Naive thymus-derived CD8-positive, alpha-beta T cell (primary cell): ENCODE results near the gene REEP1. TPM values are rescaled to one million over a fixed set of nuclear protein-coding genes. Genes with fewer than 3 reads are reported as not detected.

Experiments used
- ATAC-seq, 2 donors: fragments of 150-1000 bp; cut with Tn5 transposase in 1 of 2; sonication (Bioruptor Pico), chemical (Tn5 transposase) in 1 of 2; 1 replicate in 1 of 2; 2 replicates in 1 of 2; pipeline ENCODE4 v1.10.0; 2021; ENCODE audit warnings: mild to moderate bottlenecking in 2 of 2, moderate library complexity in 2 of 2
- POLR2A ChIA-PET: fragments of 350-600 bp; sonication (Branson Sonifier 250); formaldehyde crosslinking; loops from one replicate; lab custom pipeline; 2021; ENCODE audit warnings: antibody characterized with exemption; lab: Charles Lee
- DNase-seq, 10 donors: peaks; one replicate each; pipeline versions ENCODE4 v3.0.0 to v3.0.0-alpha.2; 2020 to 2022
- H3K27ac Mint-ChIP-seq, 10 donors: one replicate each; pipeline ENCODE4 v1.8.0; 2020 to 2022; ENCODE audit warnings: mild to moderate bottlenecking in 10 of 10, mixed read lengths in 10 of 10, moderate library complexity in 4 of 10, inconsistent platforms in 1 of 10
- H3K27me3 Mint-ChIP-seq, 5 donors: one replicate each; pipeline ENCODE4 v1.8.0; 2021 to 2022; ENCODE audit warnings: mixed read lengths in 5 of 5
- H3K36me3 Mint-ChIP-seq, 3 donors: one replicate each; pipeline ENCODE4 v1.8.0; 2020 to 2022; ENCODE audit warnings: mixed read lengths in 3 of 3, mild to moderate bottlenecking in 2 of 3, inconsistent platforms in 1 of 3
- H3K4me1 Mint-ChIP-seq, 4 donors: one replicate each; pipeline ENCODE4 v1.8.0; 2021 to 2022; ENCODE audit warnings: mixed read lengths in 4 of 4
- H3K4me3 Mint-ChIP-seq, 10 donors: one replicate each; pipeline ENCODE4 v1.8.0; 2020 to 2022; ENCODE audit warnings: mild to moderate bottlenecking in 10 of 10, mixed read lengths in 10 of 10, moderate library complexity in 6 of 10, inconsistent platforms in 1 of 10
- H3K9me3 Mint-ChIP-seq, 9 donors: one replicate each; pipeline ENCODE4 v1.8.0; 2020 to 2022; ENCODE audit warnings: mixed read lengths in 9 of 9, mild to moderate bottlenecking in 3 of 9, inconsistent platforms in 1 of 9, moderate library complexity in 1 of 9
- polyA plus RNA-seq, 3 donors: library from polyadenylated mRNA; unstranded; fragments of 300-500 nt; fragmentation: Illumina TruSeq; gene quantifications; one replicate each; pipeline ENCODE4 v1.2.3, GENCODE V29; 2021
- total RNA-seq, 8 experiments: library from RNA in 2 of 8; stranded (reverse) in 2 of 8; gene quantifications; one replicate each; pipeline ENCODE4 v1.2.3 and lab custom pipeline; 2021 to 2026

The REEP1 gene
- total and polyA plus RNA-seq, 5 experiments from 2014 or later = 0.10 TPM; not detected in 4

DNA sequence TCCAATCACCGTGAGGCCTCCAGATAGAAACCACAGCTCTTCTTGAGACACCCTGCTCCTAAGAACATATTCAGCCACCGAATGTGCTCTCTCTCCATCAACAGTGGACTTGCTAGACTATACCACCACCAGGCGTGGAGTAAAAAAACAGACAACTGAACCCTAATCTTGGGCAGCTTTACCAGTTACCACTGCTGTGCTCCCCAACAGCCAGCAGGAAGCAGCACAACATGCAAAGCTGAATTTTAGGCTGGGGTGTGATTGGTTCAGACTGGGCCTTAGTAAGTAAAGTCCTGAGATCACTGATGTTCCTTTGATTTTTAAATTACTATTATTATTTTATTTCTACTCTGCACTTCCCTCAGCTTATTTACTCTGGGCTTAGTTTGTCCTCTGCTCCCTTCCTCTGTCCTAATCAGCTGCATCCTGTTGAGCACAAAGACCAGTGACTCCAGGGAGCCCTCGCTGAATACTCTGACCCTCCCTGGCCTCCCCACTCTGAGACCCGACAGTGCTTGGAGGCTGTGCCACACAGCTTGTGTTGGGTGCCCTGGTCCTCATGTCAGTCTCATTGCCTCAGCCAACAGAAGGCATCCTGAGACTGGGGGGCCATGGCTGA is 116.3 kb downstream of the REEP1 start:
- Mint-ChIP-seq H3K4me1 (peaks cover 4 to 28% (median 21%) of the 10 kb centered on the region in 4 donors), H3K36me3 (no peaks in the 10 kb centered on the region), H3K4me3 (no peak overlapping the region), H3K9me3 (peaks cover 0 to 2% (median 0%) of the 10 kb centered on the region in 9 donors), H3K27me3 (no peaks in the 10 kb centered on the region), H3K27ac (peak overlapping the region in 5 of 10 donors; percentile 12 to 91 (median 61))
- POLR2A ChIA-PET = interaction anchor here (1.2 kb wide), 1 partner anchor 220 kb away, joined by 6 read pairs; the partner anchor contains the start of gene KDM3A
- DNase-seq (peak in 9 of 10 donors; percentile 19 to 63 (median 39)), ATAC-seq (peak; percentile 54 to 83)

GRCh38 chr2:86219896-86220295 is 117.5 kb downstream of the REEP1 start:
- Mint-ChIP-seq H3K4me1 (peaks cover 4 to 20% (median 11%) of the 10 kb centered on the region in 4 donors), H3K27ac (no peak overlapping the region), H3K4me3 (no peak overlapping the region), H3K36me3 (peaks cover 0 to 2% (median 0%) of the 10 kb centered on the region in 3 donors), H3K9me3 (peaks cover 0 to 2% (median 0%) of the 10 kb centered on the region in 9 donors), H3K27me3 (no peaks in the 10 kb centered on the region)
- POLR2A ChIA-PET = interaction anchor here (0.7 kb wide), 1 partner anchor 238 kb away, joined by 5 read pairs; no protein-coding TSS in a partner anchor
- DNase-seq (no peak), ATAC-seq (no peak)

GRCh38 chr2:86218124-86218523 is 119.3 kb downstream of the REEP1 start:
- peaks cover 0 to 2% (median 0%) of the 10 kb centered on the region in 9 donors for H3K9me3 Mint-ChIP-seq
- H3K4me3 Mint-ChIP-seq = no peak overlapping the region
- peaks cover 0 to 15% (median 11%) of the 10 kb centered on the region in 4 donors for H3K4me1 Mint-ChIP-seq
- peak overlapping the region in 2 of 10 donors; percentile 18 to 56 for H3K27ac Mint-ChIP-seq
- no peak for DNase-seq
- ATAC-seq = no peak
- POLR2A ChIA-PET = no interaction called here
- peaks cover 0 to 18% (median 3%) of the 10 kb centered on the region in 3 donors for H3K36me3 Mint-ChIP-seq
- H3K27me3 Mint-ChIP-seq = no peaks in the 10 kb centered on the region

- ATAC-seq (no peak), DNase-seq (no peak)
- H3K36me3 Mint-ChIP-seq = peaks cover 0 to 29% (median 10%) of the 10 kb centered on the region in 3 donors
- POLR2A ChIA-PET = interaction anchor here (0.6 kb wide), 1 partner anchor 18 kb away, joined by 4 read pairs; no protein-coding TSS in a partner anchor
- peak overlapping the region in 2 of 10 donors; percentile 7 to 73 for H3K27ac Mint-ChIP-seq
- H3K4me3 Mint-ChIP-seq = no peak overlapping the region
- peaks cover 0 to 15% (median 11%) of the 10 kb centered on the region in 4 donors for H3K4me1 Mint-ChIP-seq
- H3K9me3 Mint-ChIP-seq = peaks cover 0 to 2% (median 0%) of the 10 kb centered on the region in 9 donors
- no peaks in the 10 kb centered on the region for H3K27me3 Mint-ChIP-seq
Measured at GRCh38 chr2:86216575-86217555, 120.6 kb downstream of the REEP1 start.

DNA sequence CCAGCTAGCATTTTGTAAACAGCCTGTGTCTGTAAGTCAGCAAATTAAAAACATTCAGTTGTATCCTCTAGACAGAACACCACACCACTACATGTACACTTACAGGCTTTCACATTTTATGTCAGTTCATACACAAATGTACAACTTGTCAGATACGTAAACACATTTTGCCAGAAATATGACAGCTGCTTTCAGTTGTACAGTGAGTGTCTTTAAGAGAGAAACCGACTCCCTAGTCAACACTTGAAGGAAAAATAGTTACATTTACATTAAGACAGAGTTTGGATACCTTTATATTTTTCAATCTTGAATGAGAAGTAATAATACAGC is 123.0 kb downstream of the REEP1 start:
- peaks cover 0 to 51% (median 19%) of the 10 kb centered on the region in 3 donors for H3K36me3 Mint-ChIP-seq
- no peak for DNase-seq
- peak overlapping the region in 3 of 10 donors; percentile 57 to 78 (median 74) for H3K27ac Mint-ChIP-seq
- H3K4me1 Mint-ChIP-seq = peaks cover 0 to 12% (median 5%) of the 10 kb centered on the region in 4 donors
- H3K4me3 Mint-ChIP-seq = no peak overlapping the region
- POLR2A ChIA-PET = no interaction called here
- ATAC-seq = no peak
- no peaks in the 10 kb centered on the region for H3K27me3 Mint-ChIP-seq
- H3K9me3 Mint-ChIP-seq = peaks cover 0 to 2% (median 0%) of the 10 kb centered on the region in 9 donors

DNA sequence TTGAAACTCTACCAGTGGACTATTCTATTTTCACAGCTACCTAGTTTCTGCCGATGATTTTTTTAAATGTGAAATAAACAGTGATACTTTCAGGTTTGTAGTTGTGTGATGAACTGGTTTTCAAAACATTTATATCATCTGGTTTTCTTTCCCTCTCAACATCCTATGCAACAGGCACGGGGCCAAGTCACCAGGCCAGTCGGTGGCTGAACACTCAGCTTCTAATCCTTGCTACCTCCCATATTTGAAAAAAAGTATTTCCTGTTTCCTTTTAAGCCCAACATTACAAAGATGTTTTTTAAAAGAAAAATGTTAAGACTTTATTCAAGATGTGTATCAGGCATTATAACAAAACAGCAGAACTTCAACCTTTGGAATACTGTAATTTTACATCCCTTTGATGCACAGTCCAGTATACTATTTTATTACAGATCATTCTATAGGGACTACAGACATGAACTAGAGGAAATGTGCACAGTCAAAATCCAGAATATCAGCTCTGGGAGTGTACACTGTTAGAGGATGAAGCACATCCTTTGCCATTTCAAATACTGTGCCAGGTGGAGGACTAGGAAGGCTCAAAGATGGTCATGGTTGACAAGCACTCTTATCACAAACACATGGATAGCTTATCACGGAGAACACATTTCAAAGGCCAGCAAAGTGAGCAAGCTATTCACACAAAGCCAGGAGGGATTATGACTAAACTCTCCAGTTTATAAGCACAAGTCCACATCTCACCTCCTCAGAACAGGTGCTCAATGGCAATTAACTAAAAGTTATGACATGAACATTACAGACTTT is 123.5 kb downstream of the REEP1 start:
- H3K36me3 Mint-ChIP-seq = peaks cover 0 to 56% (median 19%) of the 10 kb centered on the region in 3 donors
- POLR2A ChIA-PET = no interaction called here

DNA sequence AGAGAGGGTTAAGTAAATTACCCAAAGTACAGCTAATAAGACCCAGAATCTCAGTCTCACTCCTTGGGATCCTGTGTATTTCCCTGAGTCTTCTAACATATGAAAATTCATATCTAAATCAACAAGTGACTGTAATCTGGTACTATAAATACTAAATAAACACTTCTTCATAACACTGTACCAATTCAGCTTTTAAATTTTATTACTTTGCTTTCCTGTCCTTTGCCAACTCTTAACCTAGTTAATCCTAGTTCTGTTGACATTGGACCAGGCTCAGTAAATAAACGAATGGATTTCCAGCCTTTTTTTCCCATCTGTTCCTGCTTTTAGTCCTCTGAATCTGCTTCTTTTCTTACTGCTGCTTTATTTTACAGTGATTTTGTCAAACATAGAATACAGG is 124.4 kb downstream of the REEP1 start:
- Mint-ChIP-seq H3K27me3 (no peaks in the 10 kb centered on the region), H3K27ac (peak overlapping the region in 2 of 10 donors; percentile 74 to 78), H3K36me3 (peaks cover 0 to 65% (median 19%) of the 10 kb centered on the region in 3 donors), H3K9me3 (peaks cover 0 to under 1% (median 0%) of the 10 kb centered on the region in 9 donors), H3K4me1 (peaks cover 0 to 10% (median 5%) of the 10 kb centered on the region in 4 donors), H3K4me3 (no peak overlapping the region)
- POLR2A ChIA-PET = no interaction called here
- no peak for ATAC-seq
- no peak for DNase-seq

More for the DNA sequence above, 123.5 kb downstream of the REEP1 start:
- DNase-seq (no peak), ATAC-seq (no peak)
- H3K27me3 Mint-ChIP-seq = no peaks in the 10 kb centered on the region
- peak overlapping the region in 9 of 10 donors; percentile 0 to 78 (median 57) for H3K27ac Mint-ChIP-seq
- no peak overlapping the region for H3K4me3 Mint-ChIP-seq
- peaks cover 0 to 12% (median 5%) of the 10 kb centered on the region in 4 donors for H3K4me1 Mint-ChIP-seq
- peaks cover 0 to 2% (median 0%) of the 10 kb centered on the region in 9 donors for H3K9me3 Mint-ChIP-seq

DNA sequence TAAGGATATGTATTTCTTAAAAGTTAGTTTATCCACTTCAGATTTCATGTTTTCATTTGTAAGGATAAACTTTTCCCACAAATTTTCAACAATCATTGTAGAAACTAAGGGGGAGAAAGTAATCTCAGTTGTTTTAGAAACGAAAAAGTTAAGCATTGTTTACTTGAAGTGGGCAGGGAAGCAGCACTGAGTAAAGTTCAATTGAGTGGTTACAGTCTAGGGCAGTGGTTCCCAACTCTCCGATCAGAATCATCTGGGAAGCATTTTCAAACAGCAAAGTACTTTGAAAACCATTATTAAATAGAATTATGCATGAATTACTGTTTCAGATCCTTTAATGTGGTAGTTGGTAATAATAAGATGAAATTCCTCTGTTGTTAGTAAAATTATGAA is 125.6 kb downstream of the REEP1 start:
- H3K27me3 Mint-ChIP-seq = no peaks in the 10 kb centered on the region
- H3K4me3 Mint-ChIP-seq = no peak overlapping the region
- peaks cover 0 to 77% (median 19%) of the 10 kb centered on the region in 3 donors for H3K36me3 Mint-ChIP-seq
- DNase-seq (no peak), ATAC-seq (no peak)
- peak overlapping the region in 4 of 10 donors; percentile 9 to 47 (median 20) for H3K27ac Mint-ChIP-seq
- H3K9me3 Mint-ChIP-seq = no peaks in the 10 kb centered on the region
- POLR2A ChIA-PET = no interaction called here
- H3K4me1 Mint-ChIP-seq = peaks cover 0 to 8% (median 3%) of the 10 kb centered on the region in 4 donors

DNA sequence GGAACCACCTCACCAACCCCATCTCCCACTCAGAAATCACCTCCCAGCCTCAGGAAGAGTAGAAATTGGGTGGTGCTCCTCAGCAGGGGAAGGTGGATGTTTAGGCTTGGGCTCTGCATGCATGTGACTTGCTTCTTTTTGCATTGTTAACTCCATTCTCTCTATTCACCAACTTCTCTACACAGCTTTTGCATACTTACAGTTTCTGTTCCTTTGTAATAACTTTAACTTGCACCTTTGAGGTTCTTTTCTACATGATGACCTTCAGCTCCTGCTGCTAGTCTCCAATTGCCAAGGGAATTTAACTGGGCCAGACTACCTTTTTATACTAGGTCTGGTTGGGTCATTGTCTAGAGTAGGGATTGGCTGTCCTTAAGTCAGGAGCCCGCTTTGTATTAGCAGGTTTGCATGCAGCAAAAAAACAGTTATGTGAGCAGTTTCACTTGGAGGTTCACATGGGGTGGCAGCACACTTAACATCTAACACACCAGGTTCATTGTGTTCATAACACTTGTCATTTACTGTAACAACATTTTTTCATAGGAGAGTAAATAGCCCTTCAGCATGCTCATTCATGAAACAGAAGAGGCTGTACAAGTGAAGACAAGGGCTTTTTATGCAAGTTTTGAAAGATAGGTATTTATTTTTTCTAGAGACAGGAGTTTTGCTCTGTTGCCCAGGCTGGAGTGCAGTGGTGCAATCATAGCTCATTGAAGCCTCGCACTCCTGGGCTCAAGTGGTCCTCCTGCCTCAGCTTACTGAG is 126.2 kb downstream of the REEP1 start:
- POLR2A ChIA-PET = no interaction called here
- peaks cover 0 to 10% (median 3%) of the 10 kb centered on the region in 4 donors for H3K4me1 Mint-ChIP-seq
- no peak for ATAC-seq
- peak overlapping the region in 3 of 10 donors; percentile 17 to 51 (median 50) for H3K27ac Mint-ChIP-seq
- no peak for DNase-seq
- H3K9me3 Mint-ChIP-seq = no peaks in the 10 kb centered on the region
- peaks cover 0 to 83% (median 21%) of the 10 kb centered on the region in 3 donors for H3K36me3 Mint-ChIP-seq
- H3K4me3 Mint-ChIP-seq = no peak overlapping the region
- no peaks in the 10 kb centered on the region for H3K27me3 Mint-ChIP-seq

DNA sequence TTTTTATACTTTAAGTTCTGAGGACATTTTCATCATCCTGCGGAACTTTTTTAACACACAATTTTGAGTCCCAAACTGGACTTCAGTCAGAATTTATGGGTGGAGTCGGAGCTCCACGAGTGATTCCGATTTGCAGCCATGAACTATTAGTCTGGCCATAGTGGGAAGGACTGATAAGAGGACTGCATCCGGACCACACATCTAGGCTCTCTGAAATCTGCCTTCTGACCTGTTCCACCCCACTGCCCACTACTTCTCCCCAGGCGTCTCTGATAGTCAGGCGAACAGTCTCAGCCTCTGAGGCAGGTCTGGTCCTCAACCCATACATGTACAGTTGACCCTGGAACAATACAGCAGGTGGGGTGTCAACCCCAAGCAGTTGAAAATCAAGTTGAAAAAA is 133.0 kb downstream of the REEP1 start:
- Mint-ChIP-seq H3K36me3 (peaks cover 1 to 52% (median 2%) of the 10 kb centered on the region in 3 donors), H3K27ac (peak overlapping the region in 3 of 10 donors; percentile 5 to 57 (median 9)), H3K4me1 (peaks cover 15 to 42% (median 34%) of the 10 kb centered on the region in 4 donors), H3K27me3 (no peaks in the 10 kb centered on the region), H3K4me3 (no peak overlapping the region), H3K9me3 (no peaks in the 10 kb centered on the region)
- POLR2A ChIA-PET = interaction anchor here (1.3 kb wide), 1 partner anchor 19 kb away, joined by 7 read pairs; no protein-coding TSS in a partner anchor
- ATAC-seq (no peak), DNase-seq (no peak)

DNA sequence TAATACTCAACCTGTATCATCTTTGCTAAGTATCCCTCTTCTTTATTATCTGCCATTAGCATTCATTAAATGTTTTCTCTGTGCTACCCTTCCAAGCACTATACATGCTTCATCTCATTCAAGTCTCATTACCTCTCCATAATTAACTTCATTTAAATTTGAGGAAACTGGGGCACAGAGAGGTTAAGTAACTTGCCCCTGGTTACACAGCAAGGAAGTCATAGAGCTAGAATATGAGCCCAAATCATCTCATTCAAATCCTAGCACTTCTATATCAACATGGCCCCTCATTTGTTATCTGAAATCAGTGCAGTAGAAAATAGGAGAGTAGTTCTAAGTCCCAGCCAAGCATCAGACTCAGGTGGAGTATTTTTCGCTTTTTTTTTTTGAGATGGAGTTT is 133.8 kb downstream of the REEP1 start:
- POLR2A ChIA-PET = interaction anchor here (1.3 kb wide), 1 partner anchor 18 kb away, joined by 7 read pairs; no protein-coding TSS in a partner anchor
- no peak for DNase-seq
- no peak for ATAC-seq
- Mint-ChIP-seq H3K36me3 (peaks cover 2 to 43% (median 5%) of the 10 kb centered on the region in 3 donors), H3K4me1 (peaks cover 15 to 45% (median 39%) of the 10 kb centered on the region in 4 donors), H3K27me3 (no peaks in the 10 kb centered on the region), H3K4me3 (no peak overlapping the region), H3K9me3 (no peaks in the 10 kb centered on the region), H3K27ac (no peak overlapping the region)
